Nephron (organoid): Measurements from ENCODE around the gene MAP3K8.

Source experiments
- H3K27ac Mint-ChIP-seq, 3 experiments: 2 replicates each; pipeline ENCODE4 v1.8.0; 2020; ENCODE audit warnings: mixed read lengths in 3 of 3, mild to moderate bottlenecking in 2 of 3, moderate library complexity in 1 of 3
- H3K27me3 Mint-ChIP-seq: 2 replicates; pipeline ENCODE4 v1.8.0; 2021; ENCODE audit warnings: low read depth, mild to moderate bottlenecking, moderate library complexity, mixed read lengths
- H3K36me3 Mint-ChIP-seq: 2 replicates; pipeline ENCODE4 v1.8.0; 2020; ENCODE audit warnings: low read depth, mixed read lengths
- H3K4me1 Mint-ChIP-seq: 2 replicates; pipeline ENCODE4 v1.8.0; 2020; ENCODE audit warnings: mixed read lengths
- H3K4me3 Mint-ChIP-seq, 3 experiments: 2 replicates each; pipeline ENCODE4 v1.8.0; 2020; ENCODE audit warnings: mild to moderate bottlenecking in 3 of 3, mixed read lengths in 3 of 3, moderate library complexity in 2 of 3
- H3K9me3 Mint-ChIP-seq: 2 replicates; pipeline ENCODE4 v1.8.0; 2020; ENCODE audit warnings: mixed read lengths
- TF ChIP-seq, protein P1 (sequence below), 3 experiments: fragments of 200-600 bp; sonication (generic); IDR thresholded peaks; one replicate each; pipeline ENCODE4 v1.5.0; 2021; ENCODE audit warnings: antibody characterized with exemption in 3 of 3; ENCODE audit not compliant: unreplicated experiment in 3 of 3

Gene MAP3K8

GRCh38 chr10:30433730-30434272 lies at the start of gene MAP3K8:
TSS of gene MAP3K8 (plus strand) at chr10:30434184. CDS start at chr10:30438939, 4,755 bp downstream.
- Mint-ChIP-seq H3K4me1 (peaks cover 53% of the 10 kb centered on the region), H3K9me3 (no peaks in the 10 kb centered on the region), H3K36me3 (peaks cover 3% of the 10 kb centered on the region), H3K4me3 (peak within 1 kb of the TSS; percentile 87 to 95 (median 95)), H3K27me3 (peaks cover 10% of the 10 kb centered on the region), H3K27ac (peak within 1 kb of the TSS; percentile 94 to 100 (median 98))
- TF ChIP-seq, protein P1, sequence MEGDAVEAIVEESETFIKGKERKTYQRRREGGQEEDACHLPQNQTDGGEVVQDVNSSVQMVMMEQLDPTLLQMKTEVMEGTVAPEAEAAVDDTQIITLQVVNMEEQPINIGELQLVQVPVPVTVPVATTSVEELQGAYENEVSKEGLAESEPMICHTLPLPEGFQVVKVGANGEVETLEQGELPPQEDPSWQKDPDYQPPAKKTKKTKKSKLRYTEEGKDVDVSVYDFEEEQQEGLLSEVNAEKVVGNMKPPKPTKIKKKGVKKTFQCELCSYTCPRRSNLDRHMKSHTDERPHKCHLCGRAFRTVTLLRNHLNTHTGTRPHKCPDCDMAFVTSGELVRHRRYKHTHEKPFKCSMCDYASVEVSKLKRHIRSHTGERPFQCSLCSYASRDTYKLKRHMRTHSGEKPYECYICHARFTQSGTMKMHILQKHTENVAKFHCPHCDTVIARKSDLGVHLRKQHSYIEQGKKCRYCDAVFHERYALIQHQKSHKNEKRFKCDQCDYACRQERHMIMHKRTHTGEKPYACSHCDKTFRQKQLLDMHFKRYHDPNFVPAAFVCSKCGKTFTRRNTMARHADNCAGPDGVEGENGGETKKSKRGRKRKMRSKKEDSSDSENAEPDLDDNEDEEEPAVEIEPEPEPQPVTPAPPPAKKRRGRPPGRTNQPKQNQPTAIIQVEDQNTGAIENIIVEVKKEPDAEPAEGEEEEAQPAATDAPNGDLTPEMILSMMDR (IDR thresholded peaks at IDR 0.05; ENCODE audit: unreplicated experiment in 3 of 3): no peak

DNA sequence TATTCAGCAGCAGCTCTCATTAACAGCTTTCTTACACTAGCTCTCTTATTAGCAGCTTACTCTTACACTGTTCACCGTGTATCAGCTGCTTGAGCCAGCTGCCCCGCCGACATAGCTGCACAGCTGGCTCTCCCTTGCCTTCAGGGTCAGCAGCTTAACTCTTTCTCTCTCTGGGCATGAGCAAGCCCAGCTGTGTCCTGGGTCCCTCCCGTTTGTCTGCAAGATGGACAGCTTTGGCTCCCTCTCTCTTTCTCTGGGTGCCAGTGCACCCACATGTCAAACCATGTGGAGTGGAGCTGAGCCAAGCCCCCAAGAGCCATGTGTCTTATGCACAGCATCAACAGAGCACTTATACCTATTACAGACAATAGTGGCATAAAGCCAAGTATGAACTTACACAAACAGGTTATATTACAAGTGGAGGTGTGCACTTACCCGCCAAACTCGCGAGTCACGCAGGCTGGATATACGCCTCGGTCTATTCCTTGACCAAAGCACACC lies 49.2 kb upstream of the MAP3K8 start:
- TF ChIP-seq, protein P1 (IDR thresholded peaks at IDR 0.05; ENCODE audit: unreplicated experiment in 3 of 3): peak; percentile 24 to 53 (median 43)
- no peaks in the 10 kb centered on the region for H3K27me3 Mint-ChIP-seq
- peak overlapping the region in 1 of 3 experiments; percentile 7 for H3K4me3 Mint-ChIP-seq
- H3K27ac Mint-ChIP-seq: peak overlapping the region; percentile 57 to 86 (median 74)
- H3K9me3 Mint-ChIP-seq: no peaks in the 10 kb centered on the region
- peaks cover 34% of the 10 kb centered on the region for H3K4me1 Mint-ChIP-seq
- H3K36me3 Mint-ChIP-seq: no peaks in the 10 kb centered on the region

DNA sequence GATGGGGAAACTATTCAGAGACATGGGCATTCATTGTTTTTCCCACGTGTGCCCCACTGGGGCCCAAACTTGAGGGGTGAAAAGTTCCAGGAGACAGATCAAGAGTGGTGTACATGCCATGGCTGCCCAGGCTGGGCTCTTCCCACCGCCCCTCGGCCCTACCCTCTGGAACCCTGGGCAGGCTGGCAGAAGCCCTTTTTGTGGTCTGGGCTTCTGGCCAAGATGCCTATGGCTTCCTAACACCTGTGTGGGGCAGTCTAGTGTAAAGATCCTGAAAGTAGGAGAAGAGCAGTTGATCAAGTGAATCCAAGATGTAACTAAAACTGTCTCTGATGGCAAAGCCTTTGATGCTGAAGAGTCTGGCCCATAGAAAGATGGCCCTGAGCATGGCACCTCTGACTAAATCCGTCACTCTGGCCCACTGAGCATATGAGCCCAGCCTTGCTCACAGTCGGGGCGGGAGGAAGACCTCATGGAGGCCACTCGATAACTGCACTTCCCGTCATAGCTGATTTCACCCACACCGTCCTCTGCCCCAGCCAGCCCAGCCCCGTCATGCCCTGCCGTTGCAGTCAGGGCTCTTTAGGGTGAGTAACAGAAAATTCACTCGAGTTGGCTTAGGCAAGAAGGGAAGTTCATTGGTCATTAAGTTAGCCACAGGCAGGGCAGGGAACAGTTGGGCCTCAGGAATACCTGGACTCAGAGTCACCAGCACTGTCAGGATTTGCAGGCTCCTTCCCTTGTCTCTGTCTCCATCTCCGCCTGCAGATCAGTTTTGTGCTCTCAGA lies 47.0 kb upstream of the MAP3K8 start:
- Mint-ChIP-seq H3K9me3 (no peaks in the 10 kb centered on the region), H3K4me1 (peaks cover 35% of the 10 kb centered on the region), H3K36me3 (no peaks in the 10 kb centered on the region), H3K4me3 (no peak overlapping the region), H3K27ac (no peak overlapping the region), H3K27me3 (peaks cover 6% of the 10 kb centered on the region)
- TF ChIP-seq, protein P1 (IDR thresholded peaks at IDR 0.05; ENCODE audit: unreplicated experiment in 3 of 3): no peak

DNA sequence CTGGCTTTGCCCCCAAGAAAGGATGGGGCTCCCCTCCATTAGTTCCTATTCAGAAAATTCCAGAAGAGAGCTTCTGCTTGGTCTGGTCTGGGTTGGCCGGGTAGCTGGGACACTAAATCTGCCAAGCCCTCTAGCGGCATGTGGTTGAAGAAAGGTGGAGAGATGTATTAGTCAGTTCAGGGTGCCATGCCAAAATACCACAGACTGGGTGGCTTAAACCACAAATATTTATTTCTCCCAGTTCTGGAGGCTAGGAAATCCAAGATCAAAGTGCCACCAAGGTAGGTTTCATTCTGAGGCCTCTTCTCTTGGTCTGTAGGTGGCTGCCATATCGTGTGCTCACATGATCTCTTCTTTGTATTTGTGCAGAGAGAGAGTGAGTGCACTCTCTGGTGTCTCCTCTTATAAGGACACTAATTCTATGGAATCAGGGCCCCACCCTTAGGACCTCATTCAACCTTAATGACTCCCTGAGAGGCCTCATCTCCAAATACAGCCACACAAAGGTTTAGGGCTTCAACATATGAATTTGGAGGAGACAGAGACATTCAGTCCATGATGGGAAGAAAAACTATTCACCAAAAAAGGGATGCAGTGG lies 46.2 kb upstream of the MAP3K8 start:
- H3K36me3 Mint-ChIP-seq: no peaks in the 10 kb centered on the region
- H3K4me1 Mint-ChIP-seq: peaks cover 36% of the 10 kb centered on the region
- TF ChIP-seq, protein P1 (IDR thresholded peaks at IDR 0.05; ENCODE audit: unreplicated experiment in 3 of 3): no peak
- H3K27ac Mint-ChIP-seq: no peak overlapping the region
- peaks cover 6% of the 10 kb centered on the region for H3K27me3 Mint-ChIP-seq
- H3K4me3 Mint-ChIP-seq: no peak overlapping the region
- H3K9me3 Mint-ChIP-seq: no peaks in the 10 kb centered on the region

DNA sequence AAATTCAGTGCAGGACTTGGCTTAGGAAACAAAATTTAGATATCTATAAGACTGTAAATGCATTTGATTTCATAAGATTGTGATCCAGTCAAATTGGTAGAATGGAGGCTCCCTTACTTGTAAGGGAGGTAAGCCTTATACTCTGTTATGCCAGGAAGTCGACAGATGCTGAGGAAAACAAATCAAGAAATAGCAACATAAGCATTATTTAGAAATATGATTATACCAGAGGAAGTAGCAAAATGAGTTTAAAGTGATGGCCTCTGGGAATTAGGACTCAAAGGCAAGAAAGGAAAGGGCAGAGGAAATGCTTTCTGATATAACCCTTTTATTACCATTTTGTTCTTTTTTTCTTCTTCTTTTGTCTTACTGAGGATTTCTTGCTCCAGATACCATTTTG lies 44.4 kb upstream of the MAP3K8 start:
- TF ChIP-seq, protein P1 (IDR thresholded peaks at IDR 0.05; ENCODE audit: unreplicated experiment in 3 of 3): no peak
- Mint-ChIP-seq H3K36me3 (no peaks in the 10 kb centered on the region), H3K9me3 (no peaks in the 10 kb centered on the region), H3K27ac (peak overlapping the region in 2 of 3 experiments; percentile 3 to 23), H3K4me1 (peaks cover 19% of the 10 kb centered on the region), H3K27me3 (peaks cover 6% of the 10 kb centered on the region), H3K4me3 (no peak overlapping the region)
